Gastrocnemius medialis (tissue), 4 donors: ENCODE results near the gene UBE2E1.

Source experiments
- CTCF ChIP-seq, 5 experiments: fragments of 450-650 bp in 3 of 5; fragments of 200-600 bp in 2 of 5; sonication (generic) in 2 of 5; IDR thresholded peaks in 4 of 5; conservative IDR thresholded peaks in 1 of 5; 1 replicate in 4 of 5; 2 replicates in 1 of 5; pipeline ENCODE4 v1.5.1; 2016 to 2019; ENCODE audit warnings: antibody characterized with exemption in 5 of 5, mild to moderate bottlenecking in 3 of 5, moderate library complexity in 3 of 5
- POLR2A ChIP-seq, 2 donors: fragments of 450-650 bp; IDR thresholded peaks; one replicate each; pipeline ENCODE4 v1.6.1; 2017; ENCODE audit warnings: antibody characterized with exemption in 2 of 2, mild to moderate bottlenecking in 2 of 2, moderate library complexity in 2 of 2

- TF ChIP-seq CTCF (IDR thresholded peaks at IDR 0.05 in 4 of 5, conservative IDR thresholded peaks at IDR 0.05 in 1 of 5), result no peak
- no peak for TF ChIP-seq POLR2A (IDR thresholded peaks at IDR 0.05)
Observed at GRCh38 chr3:23775254-23775909, 30.4 kb upstream of the UBE2E1 start.
